OCI-LY1 (cell line): Measurements from ENCODE around the gene EXPH5.

Experiments used
- H2AFZ ChIP-seq: fragments of 200-600 bp; sonication (generic), shearing (Covaris generic); 2 replicates; pipeline ENCODE4 v1.6.0; 2014; ENCODE audit warnings: antibody characterized with exemption, mild to moderate bottlenecking, low read length
- H3F3A ChIP-seq: fragments of 200-600 bp; sonication (generic), shearing (Covaris generic); 2 replicates; pipeline ENCODE4 v1.6.0; 2014; ENCODE audit warnings: mild to moderate bottlenecking, antibody characterized with exemption, low read length, moderate library complexity; ENCODE audit not compliant: insufficient read depth
- H3K27ac ChIP-seq: fragments of 200-600 bp; sonication (generic); 2 replicates; pipeline ENCODE4 v1.5.1; 2014; ENCODE audit warnings: low read length, mixed run types, mild to moderate bottlenecking, low read depth; ENCODE audit not compliant: poor library complexity, severe bottlenecking
- H3K27me3 ChIP-seq: fragments of 200-600 bp; sonication (generic); 2 replicates; pipeline ENCODE4 v1.6.0; 2014; ENCODE audit warnings: antibody characterized with exemption, mild to moderate bottlenecking, low read length, moderate library complexity; ENCODE audit not compliant: insufficient read depth
- H3K36me3 ChIP-seq: fragments of 200-600 bp; sonication (generic); 2 replicates; pipeline ENCODE4 v1.6.1; 2014; ENCODE audit warnings: mild to moderate bottlenecking, antibody characterized with exemption, low read length, moderate library complexity, mixed read lengths; ENCODE audit not compliant: insufficient read depth
- H3K4me1 ChIP-seq: fragments of 200-600 bp; sonication (generic); 2 replicates; pipeline ENCODE4 v1.5.1; 2014; ENCODE audit warnings: mild to moderate bottlenecking, low read length, moderate library complexity; ENCODE audit not compliant: insufficient read depth, severe bottlenecking
- H3K4me2 ChIP-seq: fragments of 200-600 bp; sonication (generic), shearing (Covaris generic); 2 replicates; pipeline ENCODE4 v1.6.1; 2014; ENCODE audit warnings: low read length
- H3K4me3 ChIP-seq: fragments of 200-600 bp; sonication (generic); 2 replicates; pipeline ENCODE4 v1.5.1; 2014; ENCODE audit warnings: low read length, low read depth, mild to moderate bottlenecking, mixed read lengths; ENCODE audit not compliant: poor library complexity, severe bottlenecking
- H3K79me2 ChIP-seq: fragments of 200-600 bp; shearing (Covaris generic); 2 replicates; pipeline ENCODE4 v1.6.1; 2016; ENCODE audit warnings: mixed run types, low read length, mixed read lengths; ENCODE audit not compliant: insufficient read depth
- H3K9ac ChIP-seq: fragments of 200-600 bp; sonication (generic), shearing (Covaris generic); 2 replicates; pipeline ENCODE4 v1.6.1; 2014; ENCODE audit warnings: mild to moderate bottlenecking, low read length, mixed read lengths
- H3K9me2 ChIP-seq: fragments of 200-600 bp; sonication (generic), shearing (Covaris generic); 2 replicates; pipeline ENCODE4 v1.6.1; 2014; ENCODE audit warnings: low read depth, mild to moderate bottlenecking, low read length, mixed read lengths
- H3K9me3 ChIP-seq: fragments of 200-600 bp; shearing (Covaris generic); 2 replicates; pipeline ENCODE4 v1.6.1; 2014; ENCODE audit warnings: low read length, mixed read lengths
- H4K20me1 ChIP-seq: fragments of 200-600 bp; sonication (generic), shearing (Covaris generic); 2 replicates; pipeline ENCODE4 v1.6.0; 2016; ENCODE audit warnings: mild to moderate bottlenecking, low read length; ENCODE audit not compliant: insufficient read depth
- EZH2 ChIP-seq: fragments of 200-600 bp; sonication (generic), shearing (Covaris generic); IDR thresholded peaks from 2 replicates; pipeline ENCODE4 v1.8.0; 2017; ENCODE audit warnings: borderline replicate concordance, mixed run types, mild to moderate bottlenecking, antibody characterized with exemption, low read length, moderate library complexity, mixed read lengths
- TF ChIP-seq, protein P1 (sequence below): fragments of 200-600 bp; sonication (generic), shearing (Covaris generic); IDR thresholded peaks from 2 replicates; pipeline ENCODE4 v1.5.1; 2017; ENCODE audit warnings: mild to moderate bottlenecking, antibody characterized with exemption, low read length, moderate library complexity, mixed read lengths

The EXPH5 gene

DNA sequence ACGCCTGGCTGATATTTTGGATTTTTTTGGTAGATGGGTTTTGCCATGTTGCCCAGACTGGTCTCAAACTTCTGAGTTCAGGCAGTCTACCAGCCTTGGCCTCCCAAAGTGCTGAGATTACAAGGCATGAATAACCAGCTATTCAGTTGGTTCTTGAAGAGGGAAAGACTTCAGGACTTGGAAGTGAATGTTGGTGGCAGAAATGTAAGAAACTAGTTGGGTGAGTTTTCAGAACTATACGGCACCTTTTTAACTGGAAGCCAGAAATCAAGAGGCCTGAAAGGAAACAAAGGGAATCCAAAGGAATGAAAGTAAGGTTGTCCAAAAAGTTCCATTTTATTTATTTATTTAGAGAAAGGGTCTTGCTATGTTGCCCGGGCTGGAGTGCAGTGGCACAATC is 98.2 kb downstream of the EXPH5 start:
- Histone ChIP-seq H3K4me3 (no peak overlapping the region), H3K27ac (no peak overlapping the region), H4K20me1 (no peaks in the 10 kb centered on the region), H3F3A (no peaks in the 10 kb centered on the region), H3K9me2 (no peaks in the 10 kb centered on the region), H3K4me2 (no peak overlapping the region), H2AFZ (no peak overlapping the region), H3K36me3 (no peaks in the 10 kb centered on the region), H3K9me3 (no peaks in the 10 kb centered on the region), H3K27me3 (peaks cover 9% of the 10 kb centered on the region; the same call in 1 of the 2 replicates), H3K79me2 (no peaks in the 10 kb centered on the region), H3K9ac (no peak overlapping the region), H3K4me1 (peaks cover 11% of the 10 kb centered on the region)
- TF ChIP-seq, protein P1, sequence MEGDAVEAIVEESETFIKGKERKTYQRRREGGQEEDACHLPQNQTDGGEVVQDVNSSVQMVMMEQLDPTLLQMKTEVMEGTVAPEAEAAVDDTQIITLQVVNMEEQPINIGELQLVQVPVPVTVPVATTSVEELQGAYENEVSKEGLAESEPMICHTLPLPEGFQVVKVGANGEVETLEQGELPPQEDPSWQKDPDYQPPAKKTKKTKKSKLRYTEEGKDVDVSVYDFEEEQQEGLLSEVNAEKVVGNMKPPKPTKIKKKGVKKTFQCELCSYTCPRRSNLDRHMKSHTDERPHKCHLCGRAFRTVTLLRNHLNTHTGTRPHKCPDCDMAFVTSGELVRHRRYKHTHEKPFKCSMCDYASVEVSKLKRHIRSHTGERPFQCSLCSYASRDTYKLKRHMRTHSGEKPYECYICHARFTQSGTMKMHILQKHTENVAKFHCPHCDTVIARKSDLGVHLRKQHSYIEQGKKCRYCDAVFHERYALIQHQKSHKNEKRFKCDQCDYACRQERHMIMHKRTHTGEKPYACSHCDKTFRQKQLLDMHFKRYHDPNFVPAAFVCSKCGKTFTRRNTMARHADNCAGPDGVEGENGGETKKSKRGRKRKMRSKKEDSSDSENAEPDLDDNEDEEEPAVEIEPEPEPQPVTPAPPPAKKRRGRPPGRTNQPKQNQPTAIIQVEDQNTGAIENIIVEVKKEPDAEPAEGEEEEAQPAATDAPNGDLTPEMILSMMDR, result no peak
- no peak for TF ChIP-seq EZH2

GRCh38 chr11:108494182-108494581 is 99.4 kb downstream of the EXPH5 start:
- no peaks in the 10 kb centered on the region for H3K79me2 ChIP-seq
- no peaks in the 10 kb centered on the region for H3K36me3 ChIP-seq
- no peak overlapping the region for H2AFZ ChIP-seq
- H3K4me1 ChIP-seq, result peaks cover 11% of the 10 kb centered on the region
- H3K4me2 ChIP-seq, result no peak overlapping the region
- H3K9me3 ChIP-seq, result no peaks in the 10 kb centered on the region
- no peak overlapping the region for H3K27ac ChIP-seq
- no peaks in the 10 kb centered on the region for H3K9me2 ChIP-seq
- H3F3A ChIP-seq, result no peaks in the 10 kb centered on the region
- H3K27me3 ChIP-seq, result peaks cover 9% of the 10 kb centered on the region; the same call in 1 of the 2 replicates
- TF ChIP-seq EZH2, result no peak
- TF ChIP-seq, protein P1, result no peak
- H4K20me1 ChIP-seq, result no peaks in the 10 kb centered on the region
- H3K4me3 ChIP-seq, result no peak overlapping the region
- H3K9ac ChIP-seq, result no peak overlapping the region

GRCh38 chr11:108491936-108492335 is 101.6 kb downstream of the EXPH5 start:
- Histone ChIP-seq H3K9me2 (no peaks in the 10 kb centered on the region), H3K79me2 (no peaks in the 10 kb centered on the region), H3F3A (no peaks in the 10 kb centered on the region), H3K9me3 (no peaks in the 10 kb centered on the region), H2AFZ (no peak overlapping the region), H3K9ac (no peak overlapping the region), H3K4me1 (no peaks in the 10 kb centered on the region), H3K27ac (no peak overlapping the region), H3K4me3 (no peak overlapping the region), H3K36me3 (no peaks in the 10 kb centered on the region), H4K20me1 (no peaks in the 10 kb centered on the region), H3K27me3 (peaks cover 3% of the 10 kb centered on the region), H3K4me2 (no peak overlapping the region)
- no peak for TF ChIP-seq EZH2
- TF ChIP-seq, protein P1, result no peak
